B cell (primary cell): ENCODE data around the gene MLXIPL. TPM values are rescaled to one million over a fixed set of nuclear protein-coding genes. Genes with fewer than 3 reads are reported as not detected.

ENCODE experiments used
- ATAC-seq: fragments of 200-7000 bp; cut with Tn5 transposase; one replicate; pipeline ENCODE4 v1.10.0; 2021; ENCODE audit warnings: low read depth, mild to moderate bottlenecking, moderate number of reproducible peaks, moderate library complexity
- CTCF ChIA-PET: fragments of 350-600 bp; sonication (Branson Sonifier 250); formaldehyde crosslinking; loops from one replicate; lab custom pipeline; 2021; ENCODE audit warnings: antibody characterized with exemption, inconsistent platforms; lab: Charles Lee
- POLR2A ChIA-PET: fragments of 350-600 bp; sonication (Branson Sonifier 250); formaldehyde crosslinking; loops from one replicate; lab custom pipeline; 2021; ENCODE audit warnings: antibody characterized with exemption; lab: Charles Lee
- DNase-seq: peaks from one replicate; pipeline ENCODE4 v3.0.0; 2013
- H2AFZ ChIP-seq: 2 replicates; pipeline ENCODE4 v1.6.1; 2012; ENCODE audit warnings: mild to moderate bottlenecking, low read depth, low read length; ENCODE audit not compliant: insufficient read depth, poor library complexity, severe bottlenecking
- H3K27ac ChIP-seq, 2 donors: 1 replicate in 1 of 2; 2 replicates in 1 of 2; pipeline ENCODE4 v1.5.1; 2012 to 2013; ENCODE audit warnings: low read length in 2 of 2, mild to moderate bottlenecking in 2 of 2, moderate library complexity in 1 of 2
- H3K27me3 ChIP-seq, 4 experiments: fragments of 200-600 bp in 1 of 4; sonication (generic) in 1 of 4; replicated peaks in 1 of 4; 1 replicate in 2 of 4; 2 replicates in 2 of 4; pipeline versions ENCODE4 v1.6.1 to v1.7.0; 2013 to 2016; ENCODE audit warnings: low read length in 3 of 4, mild to moderate bottlenecking in 2 of 4, mixed read lengths in 1 of 4, moderate library complexity in 1 of 4; ENCODE audit not compliant: insufficient read depth in 4 of 4, control insufficient read depth in 3 of 4; ENCODE audit errors: control extremely low read depth in 1 of 4
- H3K36me3 ChIP-seq, 2 experiments: replicated peaks in 1 of 2; 1 replicate in 1 of 2; 2 replicates in 1 of 2; pipeline versions ENCODE4 v1.6.1 to v1.7.1; 2013; ENCODE audit warnings: low read length in 1 of 2; ENCODE audit not compliant: insufficient read depth in 2 of 2, control insufficient read depth in 1 of 2; ENCODE audit errors: control extremely low read depth in 1 of 2, extremely low read depth in 1 of 2
- H3K4me1 ChIP-seq, 2 donors: fragments of 200-600 bp in 1 of 2; sonication (generic) in 1 of 2; 1 replicate in 1 of 2; 2 replicates in 1 of 2; pipeline versions ENCODE4 v1.5.1 to v1.6.1; 2013 to 2017; ENCODE audit warnings: low read length in 2 of 2; ENCODE audit not compliant: control insufficient read depth in 2 of 2, insufficient read depth in 2 of 2
- H3K4me2 ChIP-seq: replicated peaks from 2 replicates; pipeline ENCODE3; 2012; ENCODE audit warnings: mild to moderate bottlenecking, low read depth, low read length; ENCODE audit not compliant: poor library complexity, severe bottlenecking
- H3K4me3 ChIP-seq, 5 experiments: fragments of 200-600 bp in 1 of 5; sonication (generic) in 1 of 5; 1 replicate in 3 of 5; 2 replicates in 2 of 5; pipeline versions ENCODE4 v1.5.1 to v1.7.0; 2011 to 2016; ENCODE audit warnings: low read length in 4 of 5, mild to moderate bottlenecking in 4 of 5, low read depth in 2 of 5, control low read depth in 1 of 5, moderate library complexity in 1 of 5; ENCODE audit not compliant: insufficient read depth in 1 of 5; ENCODE audit errors: control extremely low read depth in 1 of 5, extremely low read depth in 1 of 5
- H3K79me2 ChIP-seq: fragments of 200-600 bp; sonication (generic); one replicate; pipeline ENCODE4 v1.6.0; 2016; ENCODE audit warnings: low read length; ENCODE audit not compliant: control insufficient read depth, insufficient read depth
- H3K9ac ChIP-seq: fragments of 200-600 bp; sonication (generic); 2 replicates; pipeline ENCODE4 v1.6.1; 2017; ENCODE audit warnings: mild to moderate bottlenecking, low read length, moderate library complexity
- H3K9me3 ChIP-seq, 3 donors: one replicate each; pipeline versions ENCODE4 v1.6.1 to v1.7.1; 2013; ENCODE audit warnings: low read length in 2 of 3; ENCODE audit not compliant: control insufficient read depth in 2 of 3, insufficient read depth in 1 of 3; ENCODE audit errors: control extremely low read depth in 1 of 3
- H4K20me1 ChIP-seq: 2 replicates; pipeline ENCODE4 v1.6.0; 2012; ENCODE audit warnings: mild to moderate bottlenecking, low read length; ENCODE audit not compliant: insufficient read depth, control insufficient read depth, poor library complexity, severe bottlenecking
- H3K27ac Mint-ChIP-seq: one replicate; pipeline ENCODE4 v1.8.0; 2021; ENCODE audit warnings: mixed read lengths
- H3K27me3 Mint-ChIP-seq: one replicate; pipeline ENCODE4 v1.8.0; 2021; ENCODE audit warnings: mixed read lengths
- H3K4me1 Mint-ChIP-seq: one replicate; pipeline ENCODE4 v1.8.0; 2021; ENCODE audit warnings: mixed read lengths
- H3K4me3 Mint-ChIP-seq: one replicate; pipeline ENCODE4 v1.8.0; 2021; ENCODE audit warnings: mixed read lengths
- H3K9me3 Mint-ChIP-seq: one replicate; pipeline ENCODE4 v1.8.0; 2022; ENCODE audit warnings: mixed read lengths; ENCODE audit not compliant: insufficient read depth
- CTCF ChIP-seq: fragments of 200-600 bp; IDR thresholded peaks from one replicate; pipeline ENCODE4 v1.8.0; 2022; ENCODE audit warnings: antibody characterized with exemption, mild to moderate bottlenecking
- EZH2 ChIP-seq: IDR thresholded peaks from 2 replicates; pipeline ENCODE4 v1.6.1; 2012; ENCODE audit warnings: borderline replicate concordance, low read depth, mild to moderate bottlenecking, moderate library complexity, low read length; ENCODE audit not compliant: insufficient read depth, poor library complexity, severe bottlenecking
- WGBS: methylation state at CpG from one replicate; pipeline ENCODE4 v1.1.5; 2013; ENCODE audit warnings: missing lambda C conversion rate; ENCODE audit not compliant: insufficient coverage; 5-methylcytosine and 5-hydroxymethylcytosine counted together
- intact Hi-C: fragments of 100-400 bp; cut with micrococcal nuclease; formaldehyde crosslinking; loops from one replicate; pipeline ENCODE4 v1.10.0; 2022
- polyA plus RNA-seq: library from polyadenylated mRNA; depleted of rRNA; stranded (reverse); fragments of >200 nt; gene quantifications from 2 replicates; pipeline ENCODE4 v1.2.3, GENCODE V29; 2012
- total RNA-seq, 2 donors: library from RNA; stranded (reverse); fragments of 120-200 nt in 1 of 2; gene quantifications; 1 replicate in 1 of 2; 2 replicates in 1 of 2; pipeline versions ENCODE4 v1.2.3 to v1.2.4, GENCODE V29; 2013 to 2022

The MLXIPL gene
- total and polyA plus RNA-seq, 2 donors (not counting 1 experiment from before 2014, with no cell fraction given), result not detected

GRCh38 chr7:73613954-73614735 is 10.2 kb downstream of the MLXIPL start:
- H3K27me3 Mint-ChIP-seq, result peaks cover 37% of the 10 kb centered on the region
- WGBS, result 61% methylated on average over 6 of the region's 14 CpGs
- H2AFZ ChIP-seq, result no peak overlapping the region
- H3K27me3 ChIP-seq, result peaks cover 0 to 30% (median 5%) of the 10 kb centered on the region in 4 experiments
- H3K27ac ChIP-seq, result no peak overlapping the region
- no peak overlapping the region for H3K4me3 ChIP-seq
- H3K4me2 ChIP-seq, result no peak overlapping the region
- H3K9ac ChIP-seq, result no peak overlapping the region
- H3K4me1 Mint-ChIP-seq, result no peaks in the 10 kb centered on the region
- DNase-seq (no peak), ATAC-seq (no peak)
- POLR2A ChIA-PET, result no interaction called here
- CTCF ChIA-PET, result interaction anchor here (0.9 kb wide), 1 partner anchor 55 kb away, joined by 3 read pairs; no protein-coding TSS in a partner anchor
- no peaks in the 10 kb centered on the region for H3K9me3 ChIP-seq
- no peaks in the 10 kb centered on the region for H3K36me3 ChIP-seq
- H4K20me1 ChIP-seq, result no peaks in the 10 kb centered on the region
- TF ChIP-seq EZH2 (no peak), CTCF (no peak)
- H3K79me2 ChIP-seq, result no peaks in the 10 kb centered on the region
- intact Hi-C loops, result no loop called here
- H3K27ac Mint-ChIP-seq, result no peak overlapping the region
- no peak overlapping the region for H3K4me3 Mint-ChIP-seq
- H3K4me1 ChIP-seq, result no peaks in the 10 kb centered on the region
- no peaks in the 10 kb centered on the region for H3K9me3 Mint-ChIP-seq

DNA sequence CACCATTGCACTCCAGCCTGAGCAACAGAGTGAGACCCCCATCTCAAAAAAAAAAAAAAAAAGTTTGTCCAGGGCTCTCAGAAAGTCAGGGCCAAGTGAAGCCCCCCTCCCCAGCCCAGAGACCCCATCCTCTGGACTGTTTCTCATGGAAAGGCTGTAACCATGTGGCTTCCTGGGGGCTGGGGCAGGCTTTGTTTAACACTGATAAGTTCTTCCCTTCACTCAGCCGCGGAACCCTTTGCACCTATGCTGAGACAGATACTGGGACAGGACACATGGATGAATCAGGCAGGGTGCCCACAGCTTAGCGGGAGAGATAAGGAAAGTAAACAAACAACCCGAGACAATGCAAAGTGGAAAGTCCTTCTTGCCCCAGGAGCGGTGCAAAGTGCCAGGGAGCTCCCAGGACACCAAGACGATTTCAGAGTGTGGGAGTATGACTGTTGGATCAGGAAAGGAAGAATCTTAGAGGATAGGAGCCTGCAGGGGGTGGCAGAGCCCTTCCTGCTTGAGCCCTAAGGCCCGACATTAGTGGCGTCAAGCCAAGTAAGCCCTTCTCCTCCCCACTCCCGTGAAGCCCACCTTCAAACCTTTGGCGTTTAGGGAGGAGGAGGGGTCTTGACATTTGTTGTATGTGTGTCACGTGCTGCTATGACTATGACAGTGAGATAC is 11.6 kb downstream of the MLXIPL start:
- Histone ChIP-seq H3K27me3 (peaks cover 0 to 23% (median 5%) of the 10 kb centered on the region in 4 experiments), H3K4me1 (no peaks in the 10 kb centered on the region), H2AFZ (no peak overlapping the region), H3K9me3 (no peaks in the 10 kb centered on the region), H3K79me2 (no peaks in the 10 kb centered on the region), H3K27ac (no peak overlapping the region), H3K4me2 (no peak overlapping the region), H3K4me3 (no peak overlapping the region), H4K20me1 (no peaks in the 10 kb centered on the region), H3K36me3 (no peaks in the 10 kb centered on the region), H3K9ac (no peak overlapping the region)
- TF ChIP-seq EZH2 (no peak), CTCF (no peak)
- no peak overlapping the region for H3K4me3 Mint-ChIP-seq
- ChIA-PET CTCF (interaction anchor here (1.5 kb wide), 1 partner anchor 114 kb away, joined by 3 read pairs; no protein-coding TSS in a partner anchor), POLR2A (no interaction called here)
- no peaks in the 10 kb centered on the region for H3K9me3 Mint-ChIP-seq
- peaks cover 36% of the 10 kb centered on the region for H3K27me3 Mint-ChIP-seq
- H3K27ac Mint-ChIP-seq, result no peak overlapping the region
- DNase-seq (no peak), ATAC-seq (no peak)
- 6% methylated on average over 7 of the region's 11 CpGs for WGBS
- intact Hi-C loops, result no loop called here
- H3K4me1 Mint-ChIP-seq, result no peaks in the 10 kb centered on the region
